RWPE1 (cell line): Measurements from ENCODE around the gene HOXD13.

ENCODE experiments used
- CTCF ChIA-PET: fragments of 350-600 bp; sonication (Branson Sonifier 250); formaldehyde crosslinking; extraction: SDS; loops from one replicate; lab custom pipeline; 2021; lab: Yijun Ruan, JAX
- POLR2A ChIA-PET: fragments of 400-600 bp; formaldehyde crosslinking; extraction: SDS; loops from one replicate; lab custom pipeline; 2020; ENCODE audit warnings: antibody characterized with exemption; ENCODE audit not compliant: low non-redundant PET; lab: Yijun Ruan, JAX
- DNase-seq: peaks from one replicate; pipeline ENCODE4 v3.0.0; 2012; ENCODE audit warnings: low spot score
- H3K27ac ChIP-seq: fragments of 450-650 bp; 2 replicates; pipeline ENCODE4 v1.5.1; 2017
- TF ChIP-seq, protein P1 (sequence below): fragments of 450-650 bp; conservative IDR thresholded peaks from 2 replicates; pipeline ENCODE4 v1.5.1; 2017; ENCODE audit warnings: low read depth, mild to moderate bottlenecking

HOXD13 gene

DNA sequence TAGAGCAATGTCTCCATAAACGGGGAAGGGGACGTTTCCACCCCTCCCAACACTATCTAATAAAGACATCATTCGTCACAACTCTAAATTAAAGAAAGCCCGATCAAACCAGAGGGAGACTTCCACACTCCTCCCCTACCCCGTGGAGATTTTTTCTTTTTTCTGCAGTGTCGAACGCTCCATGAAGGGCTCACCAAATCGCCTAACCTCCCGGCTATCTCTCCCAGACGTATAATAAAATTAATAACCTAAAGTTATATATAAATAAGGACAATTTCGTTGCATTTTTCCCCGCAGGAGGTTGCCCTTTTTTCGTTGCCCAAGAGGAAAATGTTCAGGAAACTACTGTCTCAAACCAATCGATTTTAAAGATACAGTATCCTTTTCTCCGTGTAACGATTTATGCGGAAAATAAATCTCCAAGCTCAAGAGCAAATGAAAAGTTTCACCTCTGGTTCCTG is 11.1 kb upstream of the HOXD13 start:
- ChIA-PET CTCF (interaction anchor here (1.0 kb wide), 1 partner anchor 16 kb away, joined by 8 read pairs; no protein-coding TSS in a partner anchor), POLR2A (no interaction called here)
- no peak for DNase-seq
- TF ChIP-seq, protein P1, sequence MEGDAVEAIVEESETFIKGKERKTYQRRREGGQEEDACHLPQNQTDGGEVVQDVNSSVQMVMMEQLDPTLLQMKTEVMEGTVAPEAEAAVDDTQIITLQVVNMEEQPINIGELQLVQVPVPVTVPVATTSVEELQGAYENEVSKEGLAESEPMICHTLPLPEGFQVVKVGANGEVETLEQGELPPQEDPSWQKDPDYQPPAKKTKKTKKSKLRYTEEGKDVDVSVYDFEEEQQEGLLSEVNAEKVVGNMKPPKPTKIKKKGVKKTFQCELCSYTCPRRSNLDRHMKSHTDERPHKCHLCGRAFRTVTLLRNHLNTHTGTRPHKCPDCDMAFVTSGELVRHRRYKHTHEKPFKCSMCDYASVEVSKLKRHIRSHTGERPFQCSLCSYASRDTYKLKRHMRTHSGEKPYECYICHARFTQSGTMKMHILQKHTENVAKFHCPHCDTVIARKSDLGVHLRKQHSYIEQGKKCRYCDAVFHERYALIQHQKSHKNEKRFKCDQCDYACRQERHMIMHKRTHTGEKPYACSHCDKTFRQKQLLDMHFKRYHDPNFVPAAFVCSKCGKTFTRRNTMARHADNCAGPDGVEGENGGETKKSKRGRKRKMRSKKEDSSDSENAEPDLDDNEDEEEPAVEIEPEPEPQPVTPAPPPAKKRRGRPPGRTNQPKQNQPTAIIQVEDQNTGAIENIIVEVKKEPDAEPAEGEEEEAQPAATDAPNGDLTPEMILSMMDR: no peak
- H3K27ac ChIP-seq: no peak overlapping the region

DNA sequence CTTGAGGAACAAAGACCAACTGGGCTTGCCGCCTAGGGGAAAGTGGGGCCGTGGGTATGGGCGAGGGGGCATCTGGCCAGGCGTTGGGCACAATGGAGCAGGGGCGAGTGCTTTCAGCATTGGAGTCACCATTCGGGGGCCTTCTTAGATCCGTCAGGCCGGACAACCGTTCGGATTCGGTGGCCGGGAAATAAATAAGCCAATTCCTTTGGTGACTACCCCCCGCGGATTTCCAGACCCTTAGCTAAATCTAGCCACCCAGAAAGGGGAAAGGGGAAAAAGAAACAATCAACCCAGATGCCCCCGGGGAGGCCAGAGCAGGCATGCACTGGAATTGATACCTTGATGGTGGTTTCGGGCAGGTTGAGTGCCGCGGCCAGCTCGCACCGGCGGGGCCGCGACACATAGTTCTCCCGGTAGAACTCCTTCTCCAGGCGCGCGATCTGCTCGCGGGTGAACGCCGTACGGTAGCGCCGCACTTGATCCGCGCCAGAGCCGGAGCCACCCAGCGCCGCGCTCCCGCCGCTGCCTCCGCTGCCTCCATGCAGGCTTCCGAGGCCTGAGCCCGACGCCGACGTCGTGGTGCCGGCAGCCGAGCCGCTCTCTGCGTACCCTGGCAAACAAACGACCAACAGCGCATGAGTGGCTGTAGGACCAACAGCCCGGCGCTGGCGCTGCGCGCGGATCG is 10.5 kb upstream of the HOXD13 start:
- no peak for DNase-seq
- TF ChIP-seq, protein P1: no peak
- ChIA-PET POLR2A (no interaction called here), CTCF (interaction anchor here (1.0 kb wide), 1 partner anchor 15 kb away, joined by 8 read pairs; no protein-coding TSS in a partner anchor)
- H3K27ac ChIP-seq: no peak overlapping the region

DNA sequence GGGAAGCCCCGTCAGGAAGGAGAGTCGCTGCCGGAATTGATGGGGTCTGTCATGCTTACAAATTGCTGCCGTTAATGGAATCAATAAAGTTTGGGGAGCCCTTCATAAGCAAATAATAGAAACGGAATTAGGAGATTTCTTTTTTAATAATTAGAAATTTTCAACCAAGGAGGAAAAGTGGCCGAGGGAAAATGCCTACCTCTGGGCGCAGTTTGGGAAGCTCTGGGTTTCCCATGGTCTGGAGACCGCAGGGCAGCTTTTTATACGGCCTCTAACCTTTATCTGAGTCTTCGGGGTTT is 10.0 kb upstream of the HOXD13 start:
- ChIA-PET POLR2A (no interaction called here), CTCF (interaction anchor here (0.6 kb wide), 1 partner anchor 225 kb away, joined by 3 read pairs; no protein-coding TSS in a partner anchor)
- no peak for DNase-seq
- H3K27ac ChIP-seq: no peak overlapping the region
- TF ChIP-seq, protein P1: no peak

DNA sequence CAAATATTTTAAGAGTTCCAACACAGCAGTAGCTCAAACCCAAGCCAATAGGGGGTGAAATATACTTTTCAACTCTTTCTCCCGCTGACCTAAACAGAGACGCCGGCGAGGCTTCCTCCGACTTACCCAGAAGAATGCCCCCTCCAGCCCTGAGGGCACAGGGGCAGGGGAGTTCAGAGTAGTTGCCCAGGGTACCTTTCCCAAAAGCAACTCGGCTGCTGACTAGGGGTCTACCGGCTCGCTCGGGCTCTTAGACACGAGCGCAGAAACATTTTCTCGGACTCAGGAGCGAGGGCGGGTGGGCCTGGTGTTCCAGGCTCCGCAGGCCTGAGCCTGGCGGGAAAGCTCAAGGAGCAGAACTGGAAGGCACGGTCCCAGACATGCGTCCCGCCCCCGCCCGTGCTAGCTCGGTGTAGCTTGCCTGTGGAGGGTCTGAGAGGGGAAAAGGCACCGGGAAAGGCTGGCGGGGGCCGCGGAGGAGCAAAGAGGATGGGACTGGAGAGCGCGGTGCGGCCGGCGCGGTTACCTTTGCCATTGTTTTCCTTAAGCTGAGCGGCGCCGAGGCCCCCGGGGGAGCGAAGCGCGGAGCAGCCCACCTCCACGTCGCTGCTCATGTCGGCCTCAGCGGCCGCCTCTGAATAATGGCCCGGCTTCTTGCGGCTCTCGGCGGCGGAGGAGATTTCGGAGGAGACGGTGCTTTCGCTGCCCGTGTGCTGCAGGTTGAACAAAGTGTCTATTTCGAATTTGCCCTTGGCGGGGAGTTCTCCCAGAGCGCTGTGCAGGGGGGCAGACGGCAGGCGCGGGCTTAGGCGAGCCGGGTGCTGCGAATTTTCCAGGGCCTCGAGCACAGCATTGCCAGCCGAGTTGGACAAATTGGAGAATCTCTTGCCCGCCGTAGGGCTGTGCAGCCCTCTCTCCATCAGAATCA is 9.4 kb upstream of the HOXD13 start:
- TF ChIP-seq, protein P1: no peak
- DNase-seq: no peak
- POLR2A ChIA-PET: no interaction called here
- CTCF ChIA-PET: interaction anchor here (0.6 kb wide), 2 partner anchors 226 to 687 kb away, joined by 3 to 4 read pairs; no protein-coding TSS in a partner anchor
- H3K27ac ChIP-seq: no peak overlapping the region

DNA sequence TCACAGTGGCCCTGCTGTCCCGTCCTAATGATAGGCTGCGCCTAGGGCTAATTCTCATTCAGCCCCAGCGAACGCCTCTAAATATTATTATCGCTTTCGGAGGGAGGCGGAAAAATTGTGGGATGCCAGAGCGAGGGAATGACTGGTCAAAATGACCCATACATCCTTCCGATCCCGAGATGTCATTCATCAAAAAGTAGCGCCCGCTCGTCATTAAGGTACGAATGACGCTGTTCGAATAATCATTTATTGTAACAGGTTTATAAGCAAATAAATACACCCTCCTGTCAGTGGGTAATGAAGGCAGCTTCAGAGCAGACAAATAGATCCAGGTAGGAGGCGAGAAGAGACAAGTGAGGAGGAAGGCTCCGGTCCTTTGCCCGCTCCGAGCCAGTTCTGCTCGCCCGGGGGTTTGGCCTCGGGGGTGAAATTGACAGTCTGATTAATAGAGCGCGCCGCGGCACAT is 8.7 kb upstream of the HOXD13 start, which contains the start of gene EVX2:
EVX2 (minus strand) TSS at position 167 of the 466 bp plus-strand sequence. CDS start 186 bp downstream, outside the sequence.
- TF ChIP-seq, protein P1: no peak
- no peak for DNase-seq
- no peak within 1 kb of the TSS for H3K27ac ChIP-seq
- CTCF ChIA-PET: interaction anchor here (0.7 kb wide), 1 partner anchor 48 kb away, joined by 3 read pairs; no protein-coding TSS in a partner anchor
- POLR2A ChIA-PET: no interaction called here

DNA sequence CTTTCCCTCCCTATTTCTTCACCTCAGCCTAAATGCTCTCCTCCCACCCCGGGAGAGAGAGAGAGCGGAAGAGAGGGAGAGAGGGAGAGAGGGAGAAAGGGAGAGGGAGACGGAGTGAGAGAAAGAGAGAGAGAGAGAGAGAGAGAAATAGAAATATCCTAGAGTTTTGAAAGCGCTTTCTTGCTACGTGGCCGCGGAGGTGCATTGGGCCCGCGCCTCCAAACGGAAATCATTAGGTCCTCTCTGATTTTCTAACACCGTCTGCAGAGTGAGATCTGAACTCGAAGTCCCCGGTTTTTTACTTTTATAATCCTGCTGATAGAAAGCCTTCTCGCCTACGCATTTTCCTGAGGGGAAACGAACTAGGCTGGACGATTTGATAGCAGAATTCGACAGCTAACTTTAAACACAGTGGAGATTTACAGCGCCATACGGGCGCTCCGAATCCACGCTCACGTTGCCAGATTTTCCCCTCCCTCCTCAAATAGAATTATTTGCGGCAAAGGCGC is 7.9 kb upstream of the HOXD13 start:
- no peak for DNase-seq
- H3K27ac ChIP-seq: no peak overlapping the region
- TF ChIP-seq, protein P1: no peak
- POLR2A ChIA-PET: no interaction called here
- CTCF ChIA-PET: interaction anchor here (0.7 to 0.8 kb wide), 2 partner anchors 47 to 708 kb away, joined by 3 read pairs; no protein-coding TSS in a partner anchor
